Measurements from ENCODE around the gene NDUFB10.
A peak's percentile ranks its signal among the peaks of the same experiment; 100 is the strongest.

Gene NDUFB10

DNA sequence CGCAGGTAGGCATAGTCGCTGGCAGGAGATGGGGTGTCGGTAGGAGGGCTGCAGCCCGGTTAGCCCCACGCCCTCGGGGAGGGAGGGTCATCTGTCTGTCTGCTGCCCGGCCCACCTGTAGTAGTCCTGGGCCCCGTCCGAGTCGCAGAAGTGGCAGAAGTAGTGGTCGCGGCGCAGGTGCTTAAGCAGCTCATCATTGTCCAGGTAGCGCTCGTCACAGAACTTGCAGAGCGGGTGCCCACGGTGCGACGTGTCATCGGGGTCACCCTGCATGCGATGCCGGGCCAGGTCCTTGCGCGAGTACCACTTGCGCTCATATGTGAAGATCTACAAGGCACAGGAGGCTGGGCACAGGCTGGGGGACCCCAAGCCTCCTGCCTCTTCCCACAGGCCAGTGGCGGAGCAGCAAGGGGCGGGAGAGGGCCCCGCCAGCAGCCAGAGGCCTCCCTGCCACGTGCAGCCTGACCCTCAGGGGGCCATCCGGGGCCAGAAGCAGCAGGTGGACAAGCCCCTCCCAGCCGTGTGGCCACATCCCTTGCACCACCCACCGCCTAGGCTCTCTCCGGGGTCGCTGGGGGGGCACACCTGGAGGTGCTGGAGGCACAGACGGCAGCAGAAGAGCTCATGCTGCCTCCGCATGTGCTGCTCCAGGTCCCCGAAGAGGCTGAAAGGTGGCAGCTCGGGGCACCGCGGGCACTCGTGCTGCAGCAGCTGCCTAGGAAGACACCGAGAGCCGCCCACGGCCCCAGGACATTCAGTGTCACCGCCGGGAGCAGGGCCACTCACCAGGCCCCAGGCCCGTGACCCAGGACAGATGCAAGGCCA lies 43.3 kb downstream of the NDUFB10 start:
- TF ChIP-seq, protein P1, sequence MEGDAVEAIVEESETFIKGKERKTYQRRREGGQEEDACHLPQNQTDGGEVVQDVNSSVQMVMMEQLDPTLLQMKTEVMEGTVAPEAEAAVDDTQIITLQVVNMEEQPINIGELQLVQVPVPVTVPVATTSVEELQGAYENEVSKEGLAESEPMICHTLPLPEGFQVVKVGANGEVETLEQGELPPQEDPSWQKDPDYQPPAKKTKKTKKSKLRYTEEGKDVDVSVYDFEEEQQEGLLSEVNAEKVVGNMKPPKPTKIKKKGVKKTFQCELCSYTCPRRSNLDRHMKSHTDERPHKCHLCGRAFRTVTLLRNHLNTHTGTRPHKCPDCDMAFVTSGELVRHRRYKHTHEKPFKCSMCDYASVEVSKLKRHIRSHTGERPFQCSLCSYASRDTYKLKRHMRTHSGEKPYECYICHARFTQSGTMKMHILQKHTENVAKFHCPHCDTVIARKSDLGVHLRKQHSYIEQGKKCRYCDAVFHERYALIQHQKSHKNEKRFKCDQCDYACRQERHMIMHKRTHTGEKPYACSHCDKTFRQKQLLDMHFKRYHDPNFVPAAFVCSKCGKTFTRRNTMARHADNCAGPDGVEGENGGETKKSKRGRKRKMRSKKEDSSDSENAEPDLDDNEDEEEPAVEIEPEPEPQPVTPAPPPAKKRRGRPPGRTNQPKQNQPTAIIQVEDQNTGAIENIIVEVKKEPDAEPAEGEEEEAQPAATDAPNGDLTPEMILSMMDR (conservative IDR thresholded peaks at IDR 0.05; ENCODE audit: low read depth, low read length): no peak
- no peak overlapping the region for H3K4me3 ChIP-seq (ENCODE audit: low read depth, low read length)
- DNase-seq (ENCODE audit: low read depth): no peak

DNA sequence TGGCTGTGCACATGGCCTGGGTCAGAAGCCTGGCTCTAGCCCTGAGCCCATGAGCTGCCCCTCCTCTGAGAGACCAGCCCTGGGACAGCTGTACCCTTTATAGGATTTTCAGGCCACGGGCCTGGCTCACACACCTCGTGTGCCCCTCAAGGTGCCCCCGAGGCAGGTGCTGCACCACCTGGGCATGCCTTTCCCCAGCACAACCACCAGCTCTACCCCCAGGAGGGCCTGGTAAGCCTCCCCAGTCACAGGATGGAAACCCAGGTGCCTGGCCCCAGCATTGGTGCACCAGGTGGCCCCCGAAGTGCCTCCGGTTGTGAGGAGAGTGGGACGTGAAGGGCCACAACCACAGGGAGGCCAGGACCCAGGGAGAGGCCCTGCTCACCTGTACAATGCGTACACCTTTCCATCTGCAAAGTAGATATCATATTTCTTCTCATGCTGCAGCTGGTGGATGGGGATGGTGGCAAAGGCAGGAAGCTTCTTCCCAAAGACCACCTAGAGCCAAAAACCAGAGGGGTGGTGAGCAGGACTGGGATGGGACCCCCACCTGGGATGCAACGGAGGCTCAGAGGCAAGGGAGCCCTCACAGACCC lies 44.0 kb downstream of the NDUFB10 start:
- no peak overlapping the region for H3K4me3 ChIP-seq (ENCODE audit: low read depth, low read length)
- TF ChIP-seq, protein P1 (conservative IDR thresholded peaks at IDR 0.05; ENCODE audit: low read depth, low read length): no peak
- DNase-seq (ENCODE audit: low read depth): no peak

DNA sequence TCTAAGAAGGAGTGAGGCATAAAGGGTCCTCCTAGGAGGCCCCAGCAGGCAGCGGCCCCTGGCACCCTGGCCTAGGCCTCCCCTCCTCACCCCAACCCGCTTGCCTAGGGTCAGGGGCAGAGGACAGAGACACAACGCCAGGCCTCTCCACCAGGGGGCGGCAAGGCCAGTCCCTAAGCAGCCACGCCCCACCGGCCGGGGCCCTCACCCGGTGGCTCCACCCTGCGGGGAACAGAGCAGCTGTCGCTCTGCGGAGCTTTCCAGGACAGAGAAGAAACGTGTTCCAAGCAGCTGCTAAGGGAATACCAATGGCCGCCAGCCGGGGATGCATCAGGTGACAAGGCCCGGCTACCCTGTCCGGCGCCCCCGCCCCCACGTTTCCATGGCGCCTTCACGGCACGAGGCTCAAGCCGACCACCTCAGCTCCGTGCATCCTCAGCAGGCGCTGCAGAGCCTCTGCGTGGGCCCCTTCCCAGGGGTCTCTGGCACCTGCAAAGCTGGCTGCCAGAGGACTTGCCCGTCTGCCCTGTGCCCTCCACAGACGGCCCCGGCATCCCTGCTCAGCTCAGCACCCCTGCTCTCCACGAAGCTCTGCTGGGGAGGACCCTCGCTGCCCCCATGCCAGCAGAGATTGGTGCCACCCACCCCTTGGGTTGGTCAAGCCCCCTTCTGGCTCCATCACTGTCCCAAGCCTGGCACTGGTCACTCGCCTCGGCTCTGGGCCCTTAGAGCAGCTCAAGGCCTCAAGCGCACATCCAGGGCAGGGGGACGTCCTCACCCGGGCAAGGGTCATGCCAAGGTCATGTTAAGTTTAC lies 44.7 kb downstream of the NDUFB10 start:
- TF ChIP-seq, protein P1 (conservative IDR thresholded peaks at IDR 0.05; ENCODE audit: low read depth, low read length): peak; percentile 90
- H3K4me3 ChIP-seq (ENCODE audit: low read depth, low read length): peak overlapping the region; percentile 29
- peak; percentile 85 for DNase-seq (ENCODE audit: low read depth)

DNA sequence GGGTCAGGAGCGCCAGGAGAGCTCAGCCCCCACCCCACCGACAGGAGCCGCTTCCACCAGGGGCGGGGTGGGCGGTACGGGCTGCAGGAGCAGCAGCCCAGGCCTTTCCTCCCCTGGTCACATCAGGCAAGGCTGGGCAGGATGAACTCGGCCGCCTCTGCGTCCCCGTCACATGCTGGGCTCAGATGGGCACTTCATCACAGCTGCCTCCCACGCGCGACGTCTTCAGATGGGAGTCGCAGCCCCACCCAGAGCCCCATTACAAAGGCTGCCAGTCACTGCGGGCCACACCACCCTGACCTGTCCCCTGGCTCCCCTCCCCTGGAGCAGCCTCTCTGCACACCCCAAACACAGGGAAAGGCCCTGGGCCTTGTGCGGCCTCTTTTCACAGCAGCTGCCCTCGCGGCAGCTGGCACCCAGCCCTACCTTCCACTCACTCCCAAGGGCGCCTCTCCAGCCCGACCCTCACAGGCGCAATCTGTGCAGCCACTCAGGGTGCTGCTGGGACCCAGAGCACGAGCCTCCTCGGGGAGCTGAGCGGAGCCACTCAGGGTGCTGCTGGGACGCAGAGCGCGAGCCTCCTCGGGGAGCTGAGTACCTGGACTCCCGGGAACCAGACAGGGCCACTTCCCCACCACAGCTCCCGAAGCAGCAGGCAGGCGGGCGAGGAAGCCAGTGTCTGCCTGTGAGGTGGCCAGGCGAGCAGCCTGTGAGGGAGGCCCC lies 45.6 kb downstream of the NDUFB10 start:
- no peak for DNase-seq (ENCODE audit: low read depth)
- TF ChIP-seq, protein P1 (conservative IDR thresholded peaks at IDR 0.05; ENCODE audit: low read depth, low read length): no peak
- H3K4me3 ChIP-seq (ENCODE audit: low read depth, low read length): no peak overlapping the region

DNA sequence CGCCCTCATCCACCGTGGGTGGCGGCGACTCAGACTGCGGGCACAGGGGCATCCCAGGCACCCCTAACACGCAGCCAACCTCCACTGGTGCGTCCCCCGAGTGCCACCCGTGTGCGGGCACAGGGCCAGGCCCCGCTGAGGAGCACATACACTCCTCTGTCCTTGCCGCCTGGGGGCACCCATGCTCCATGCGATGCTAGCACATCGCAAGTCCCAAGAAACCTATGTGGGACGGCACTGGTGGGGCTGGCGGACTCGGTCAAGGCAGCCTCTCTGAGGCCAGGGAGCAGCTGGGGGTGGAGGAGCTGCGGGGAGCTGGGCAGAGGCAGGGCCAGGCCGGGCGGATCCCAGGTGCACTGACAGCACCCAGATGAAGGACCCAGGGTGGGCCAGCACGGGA lies 46.3 kb downstream of the NDUFB10 start:
- TF ChIP-seq, protein P1 (conservative IDR thresholded peaks at IDR 0.05; ENCODE audit: low read depth, low read length): no peak
- H3K4me3 ChIP-seq (ENCODE audit: low read depth, low read length): no peak overlapping the region
- no peak for DNase-seq (ENCODE audit: low read depth)

DNA sequence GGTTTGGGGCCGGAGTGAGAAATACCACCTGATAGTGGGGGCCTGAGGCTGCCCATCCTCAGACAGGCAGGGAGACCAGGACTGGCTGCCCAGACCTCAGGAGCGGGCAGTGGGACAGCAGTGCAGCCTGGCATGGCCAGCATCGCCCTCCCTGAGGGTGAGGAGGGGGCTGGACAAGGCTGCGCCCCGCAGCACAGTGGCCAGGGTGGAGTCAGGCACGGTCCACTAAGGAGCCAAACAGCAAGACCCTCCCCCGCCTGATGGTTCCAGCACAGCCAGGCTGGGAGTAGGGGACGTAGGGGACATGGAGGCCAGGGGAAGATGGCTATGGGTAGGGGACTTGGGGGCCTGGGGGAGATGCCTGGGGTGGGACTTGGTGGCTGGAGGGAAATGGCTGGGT lies 47.0 kb downstream of the NDUFB10 start:
- no peak for DNase-seq (ENCODE audit: low read depth)
- no peak overlapping the region for H3K4me3 ChIP-seq (ENCODE audit: low read depth, low read length)
- TF ChIP-seq, protein P1 (conservative IDR thresholded peaks at IDR 0.05; ENCODE audit: low read depth, low read length): no peak

All from choroid plexus epithelial cell (primary cell).